Amniotic epithelial cell (primary cell): Measurements from ENCODE around the gene FILIP1L.
A peak's percentile ranks its signal among the peaks of the same experiment; 100 is the strongest.

ENCODE experiments used
- DNase-seq: peaks from one replicate; pipeline ENCODE4 v3.0.0-alpha.2; 2010; ENCODE audit warnings: low read depth

FILIP1L gene

DNA sequence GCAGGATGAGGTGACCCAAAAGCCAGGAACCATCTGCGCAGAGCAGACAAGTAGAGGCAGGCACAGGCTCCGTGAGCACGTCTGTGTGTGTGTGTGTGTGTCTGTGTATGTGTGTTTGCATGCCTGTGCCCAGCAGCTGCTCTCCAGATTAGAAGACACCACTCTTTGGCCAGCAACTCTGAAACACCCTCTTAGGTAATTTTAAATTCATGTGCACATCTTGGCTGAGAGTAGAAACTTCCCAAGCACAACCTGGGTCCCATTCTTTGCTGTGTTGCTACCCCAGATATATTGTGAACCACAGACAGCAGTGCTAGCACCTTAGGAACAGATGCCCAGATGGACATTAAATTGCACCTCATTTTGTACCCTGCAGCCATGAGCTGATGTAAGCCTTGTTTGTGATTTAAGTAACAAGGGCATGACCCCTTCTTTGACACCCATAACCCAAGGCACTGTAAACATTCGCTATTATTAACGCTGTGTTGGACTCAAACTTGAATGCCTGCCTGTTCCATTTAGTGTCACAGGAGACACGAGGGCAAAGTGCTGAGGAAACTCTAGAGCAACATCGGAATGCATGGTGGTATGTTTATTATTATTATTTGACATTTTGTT lies at the start of gene FILIP1L:
Gene FILIP1L (minus strand): TSS at position 89 of the 618 bp plus-strand sequence.
- DNase-seq, result no peak

- DNase-seq, result no peak
Observed at GRCh38 chr3:100163787-100164186, 49.5 kb upstream of the FILIP1L start.

DNA sequence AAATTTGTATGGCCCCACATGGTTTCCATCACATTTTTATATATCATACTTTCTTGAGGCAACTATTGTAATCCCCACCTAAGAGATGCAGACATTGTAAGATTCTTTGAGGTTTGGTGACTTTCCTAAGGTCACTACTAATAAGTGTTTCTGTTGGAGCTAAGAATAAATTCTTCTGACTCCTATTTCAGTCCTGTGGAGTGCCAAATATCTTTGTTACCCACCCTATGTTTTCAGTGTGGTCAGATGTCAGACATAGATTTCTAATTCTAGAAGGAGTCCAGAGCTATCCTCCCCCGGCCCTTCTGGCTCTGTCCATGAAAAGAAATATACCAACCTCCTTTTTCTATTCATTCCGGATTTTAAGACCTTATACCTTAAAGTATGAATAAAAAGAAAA lies 46.2 kb upstream of the FILIP1L start:
- DNase-seq, result no peak

GRCh38 chr3:100159331-100160153 lies 45.2 kb upstream of the FILIP1L start:
- peak; percentile 76 for DNase-seq

DNA sequence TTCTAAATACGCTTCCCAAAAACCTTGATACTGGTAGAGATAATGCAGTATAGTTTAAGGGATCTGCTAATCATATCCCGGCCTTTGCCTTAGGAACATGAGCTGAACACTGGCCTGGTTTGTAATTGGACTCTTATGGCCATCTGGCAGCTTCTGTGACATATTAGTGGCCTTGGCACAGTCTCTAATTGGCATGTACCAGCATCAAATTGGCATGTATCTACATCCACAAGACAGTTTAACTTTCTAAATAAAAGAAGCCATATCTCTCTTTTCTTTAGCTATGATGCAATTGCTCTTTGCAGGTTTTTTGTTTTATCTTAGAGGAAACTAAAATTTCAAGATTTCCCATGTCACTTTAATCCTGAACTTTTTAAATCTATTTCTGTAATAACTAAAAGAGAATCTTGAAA lies 44.6 kb upstream of the FILIP1L start:
- no peak for DNase-seq

DNA sequence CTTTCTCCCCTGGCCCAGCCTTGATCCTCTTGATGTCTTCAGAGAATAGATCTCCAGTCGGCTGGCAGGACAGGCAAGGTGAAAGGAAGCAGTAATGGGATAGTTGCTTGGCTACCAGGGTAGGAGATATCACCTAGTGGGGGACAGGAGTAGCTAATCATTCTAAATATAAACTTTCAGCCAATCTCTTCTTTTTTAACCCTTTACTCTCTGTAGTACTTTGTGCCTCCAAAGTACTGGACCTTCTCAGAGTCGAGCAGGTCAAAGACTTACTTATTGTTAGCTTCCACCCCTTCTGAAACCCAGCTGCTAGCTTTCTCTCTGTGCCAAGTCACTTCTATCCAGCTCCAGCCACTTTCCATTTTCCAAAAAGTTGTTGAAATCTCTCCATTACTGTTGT lies 43.4 kb upstream of the FILIP1L start:
- no peak for DNase-seq

DNA sequence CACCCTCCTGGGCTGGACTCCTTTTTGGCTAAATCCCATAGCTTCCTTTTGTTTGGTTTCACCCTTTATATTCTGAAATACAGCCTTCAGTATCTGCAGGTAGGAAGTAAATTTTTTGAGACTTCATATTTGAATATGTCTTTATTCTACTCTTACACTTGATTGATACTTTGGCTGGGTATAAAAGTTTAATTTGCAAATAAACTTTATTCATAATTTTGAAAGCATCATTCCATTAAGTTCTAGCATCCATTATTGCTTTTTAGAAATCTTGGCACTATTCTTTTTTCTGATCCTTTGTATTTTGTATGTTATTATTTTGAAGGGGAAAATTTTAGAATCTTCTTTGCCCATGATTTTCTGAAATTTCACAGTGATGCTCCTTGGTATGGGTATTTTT lies 41.3 kb upstream of the FILIP1L start:
- no peak for DNase-seq

DNA sequence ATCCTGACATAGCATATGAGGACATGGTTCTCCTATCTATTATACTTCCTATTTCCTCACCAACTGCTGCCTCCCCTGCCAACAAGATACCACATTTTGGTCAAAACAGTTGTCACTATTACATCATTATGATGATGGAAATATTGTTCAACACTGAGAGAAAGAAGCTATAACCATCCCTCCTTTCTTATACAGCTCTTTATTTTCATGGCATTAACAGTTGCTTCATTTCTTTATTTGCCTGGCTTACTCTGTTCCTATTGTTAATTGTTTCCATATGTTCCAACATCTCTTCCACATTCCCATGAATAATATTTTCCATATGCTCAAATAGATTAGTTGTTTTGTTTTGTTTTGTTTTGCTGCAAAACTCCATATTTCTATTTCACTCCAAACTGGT lies 40.8 kb upstream of the FILIP1L start:
- DNase-seq, result no peak

DNA sequence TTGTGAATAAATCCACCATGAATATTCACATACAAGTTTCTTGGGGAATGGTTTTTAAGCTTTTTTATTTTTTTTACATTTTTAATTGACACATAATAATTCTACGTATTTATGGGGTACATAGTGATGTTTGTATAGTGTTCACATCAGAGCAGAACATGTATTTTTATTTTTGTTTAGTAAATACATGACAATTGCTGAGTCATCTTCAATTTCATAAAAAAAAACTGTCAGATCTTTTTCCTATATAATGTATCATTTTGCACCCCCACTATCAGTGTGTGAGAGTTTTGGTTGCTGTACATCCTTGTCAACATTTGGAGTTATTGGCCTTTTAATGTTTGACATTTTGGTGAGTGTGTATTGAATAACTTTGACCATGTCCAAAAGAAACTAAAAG lies 39.9 kb upstream of the FILIP1L start:
- no peak for DNase-seq

- DNase-seq, result peak; percentile 70
Observed at GRCh38 chr3:100151024-100151707, 36.9 kb upstream of the FILIP1L start.

- no peak for DNase-seq
Observed at GRCh38 chr3:100150473-100150872, 36.2 kb upstream of the FILIP1L start.

- no peak for DNase-seq
Observed at GRCh38 chr3:100149713-100150415, 35.6 kb upstream of the FILIP1L start.

- no peak for DNase-seq
Observed at GRCh38 chr3:100149130-100149529, 34.8 kb upstream of the FILIP1L start.

GRCh38 chr3:100144255-100144866 lies 30.1 kb upstream of the FILIP1L start:
- DNase-seq, result no peak

DNA sequence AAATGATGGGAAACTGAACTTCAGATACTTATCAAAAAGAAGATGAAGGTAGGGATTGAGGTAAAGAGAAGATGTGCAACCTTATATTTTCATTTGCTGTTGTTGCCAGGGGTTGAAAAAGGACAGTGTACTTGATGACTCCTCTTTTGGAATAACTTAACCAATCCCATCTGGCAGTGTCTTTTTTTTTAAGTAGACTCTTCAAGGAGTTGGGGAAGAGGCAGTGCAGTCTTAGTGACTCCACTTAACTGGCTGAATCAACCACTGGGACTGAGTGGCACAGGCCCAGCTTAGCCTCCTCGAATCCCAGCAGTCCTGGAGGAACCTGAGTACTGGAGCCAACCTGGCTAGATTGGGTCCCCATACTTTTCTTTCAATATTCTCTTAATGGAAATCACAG lies 27.3 kb upstream of the FILIP1L start:
- no peak for DNase-seq

- peak; percentile 26 for DNase-seq
Observed at GRCh38 chr3:100140976-100141375, 26.7 kb upstream of the FILIP1L start.

GRCh38 chr3:100136921-100137320 lies 22.6 kb upstream of the FILIP1L start:
- DNase-seq, result no peak

- no peak for DNase-seq
Observed at GRCh38 chr3:100131241-100131640, 16.9 kb upstream of the FILIP1L start.

DNA sequence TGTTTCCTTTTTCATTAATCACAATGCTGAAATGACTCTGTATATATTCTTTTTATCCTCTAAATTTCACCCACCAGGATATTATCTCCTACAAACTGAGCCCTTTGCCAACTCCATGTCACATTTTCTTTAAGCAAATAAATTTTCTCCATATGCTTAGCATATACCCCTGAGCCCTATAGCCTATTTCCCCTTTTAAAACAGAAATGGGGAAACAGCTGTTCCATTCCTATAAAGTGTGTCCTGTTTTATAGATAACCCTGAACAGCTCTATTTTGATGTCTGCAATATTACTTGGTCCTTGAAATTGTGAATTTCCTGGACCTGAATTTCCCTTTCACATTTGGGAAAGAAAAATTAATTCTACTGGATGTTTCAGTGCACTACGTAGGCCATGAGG lies 15.6 kb upstream of the FILIP1L start:
- DNase-seq, result no peak

- no peak for DNase-seq
Observed at GRCh38 chr3:100128565-100128964, 14.3 kb upstream of the FILIP1L start.

GRCh38 chr3:100127792-100128191 lies 13.5 kb upstream of the FILIP1L start:
- no peak for DNase-seq
